ENCODE measurements around the gene ORC4. TPM values are rescaled to one million over a fixed set of nuclear protein-coding genes. Genes with fewer than 3 reads are reported as not detected.

Gene ORC4
- total RNA-seq, 1 experiment from 2014 or later: 72.9 TPM

DNA sequence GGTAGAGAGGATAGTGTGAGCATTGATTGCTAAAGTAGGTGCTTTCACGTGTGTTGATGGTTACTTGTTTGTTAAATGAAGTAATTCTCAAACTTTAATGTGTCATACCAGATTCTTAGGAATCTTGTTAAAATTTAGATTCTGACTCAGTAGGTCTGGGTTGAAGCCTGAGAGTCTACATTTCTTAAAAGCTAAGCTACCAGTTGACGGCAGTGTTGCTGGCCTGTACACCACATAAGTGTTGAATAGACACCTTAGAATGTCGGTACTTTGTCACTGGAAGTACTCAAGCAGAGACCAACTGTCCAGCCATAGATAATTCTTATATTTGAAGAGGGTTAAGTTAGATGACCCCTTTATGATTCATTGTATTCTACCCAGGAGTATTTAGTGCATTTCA is 95.9 kb downstream of the ORC4 start:
- Histone ChIP-seq H3K18ac (ENCODE audit: insufficient read length, low read depth, low read length) (no peak overlapping the region), H3K9ac (ENCODE audit: extremely low read depth, insufficient read length, low read length) (no peak overlapping the region), H3K4ac (ENCODE audit: low read depth, low read length) (no peak overlapping the region), H2BK5ac (ENCODE audit: insufficient read length, low read length) (no peak overlapping the region), H3K23me2 (ENCODE audit: insufficient read length, low read depth, low read length, poor library complexity, severe bottlenecking) (no peaks in the 10 kb centered on the region), H2AK5ac (ENCODE audit: insufficient read length, low read length) (no peak overlapping the region), H2BK15ac (ENCODE audit: low read depth, low read length) (no peak overlapping the region), H2BK120ac (ENCODE audit: low read depth, low read length, poor library complexity, severe bottlenecking) (no peak overlapping the region), H4K8ac (replicated peaks; ENCODE audit: insufficient read length, low read depth, low read length) (no peak overlapping the region), H2BK12ac (ENCODE audit: insufficient read length, low read depth, low read length) (no peak overlapping the region), H3K9me3 (ENCODE audit: control insufficient read depth, low read depth, low read length) (no peaks in the 10 kb centered on the region), H4K5ac (ENCODE audit: insufficient read length, low read depth, low read length) (no peak overlapping the region), H3T11ph (ENCODE audit: low read length) (no peak overlapping the region), H2AFZ (ENCODE audit: low read length) (no peak overlapping the region), H3K14ac (ENCODE audit: insufficient read depth, low read length) (no peak overlapping the region), H3K27ac (ENCODE audit: insufficient read length, low read depth, low read length) (no peak overlapping the region), H3K27me3 (ENCODE audit: insufficient read depth, low read length) (no peaks in the 10 kb centered on the region), H3K79me1 (ENCODE audit: insufficient read depth, low read depth, low read length, poor library complexity, severe bottlenecking) (no peaks in the 10 kb centered on the region), H3K4me2 (ENCODE audit: insufficient read depth, insufficient read length, low read length) (no peak overlapping the region), H2BK20ac (ENCODE audit: low read depth, low read length, poor library complexity, severe bottlenecking) (no peak overlapping the region), H3K23ac (ENCODE audit: insufficient read length, low read depth, low read length) (no peak overlapping the region), H3K79me2 (ENCODE audit: insufficient read depth, low read length) (no peaks in the 10 kb centered on the region), H4K20me1 (ENCODE audit: control insufficient read depth, insufficient read depth, insufficient read length) (no peaks in the 10 kb centered on the region), H4K91ac (ENCODE audit: insufficient read length, low read depth, low read length) (no peak overlapping the region), H3K56ac (ENCODE audit: insufficient read length, low read depth, low read length) (no peak overlapping the region), H3K4me1 (ENCODE audit: insufficient read depth, low read length) (no peaks in the 10 kb centered on the region)
- no peaks in the 10 kb centered on the region for H3K4me1 Mint-ChIP-seq
- DNase-seq: no peak
- peaks cover 2 to 17% (median 15%) of the 10 kb centered on the region in 3 experiments; a peak in 6 of 7 replicates for H3K36me3 Mint-ChIP-seq (ENCODE audit: insufficient read depth in 1 of 3, low read depth in 3 of 3)
- no CpG with 5 or more reads among the region's 3 CpGs for WGBS (ENCODE audit: extremely low coverage, insufficient read length, low lambda C conversion rate)
- TF ChIP-seq, protein P1, sequence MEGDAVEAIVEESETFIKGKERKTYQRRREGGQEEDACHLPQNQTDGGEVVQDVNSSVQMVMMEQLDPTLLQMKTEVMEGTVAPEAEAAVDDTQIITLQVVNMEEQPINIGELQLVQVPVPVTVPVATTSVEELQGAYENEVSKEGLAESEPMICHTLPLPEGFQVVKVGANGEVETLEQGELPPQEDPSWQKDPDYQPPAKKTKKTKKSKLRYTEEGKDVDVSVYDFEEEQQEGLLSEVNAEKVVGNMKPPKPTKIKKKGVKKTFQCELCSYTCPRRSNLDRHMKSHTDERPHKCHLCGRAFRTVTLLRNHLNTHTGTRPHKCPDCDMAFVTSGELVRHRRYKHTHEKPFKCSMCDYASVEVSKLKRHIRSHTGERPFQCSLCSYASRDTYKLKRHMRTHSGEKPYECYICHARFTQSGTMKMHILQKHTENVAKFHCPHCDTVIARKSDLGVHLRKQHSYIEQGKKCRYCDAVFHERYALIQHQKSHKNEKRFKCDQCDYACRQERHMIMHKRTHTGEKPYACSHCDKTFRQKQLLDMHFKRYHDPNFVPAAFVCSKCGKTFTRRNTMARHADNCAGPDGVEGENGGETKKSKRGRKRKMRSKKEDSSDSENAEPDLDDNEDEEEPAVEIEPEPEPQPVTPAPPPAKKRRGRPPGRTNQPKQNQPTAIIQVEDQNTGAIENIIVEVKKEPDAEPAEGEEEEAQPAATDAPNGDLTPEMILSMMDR (conservative IDR thresholded peaks at IDR 0.05): no peak
- no peaks in the 10 kb centered on the region for H3K27me3 Mint-ChIP-seq (ENCODE audit: low read depth)
- H3K27ac Mint-ChIP-seq: no peak overlapping the region
- H3K9me3 Mint-ChIP-seq: no peaks in the 10 kb centered on the region; a peak in 1 of 5 replicates
- H3K4me3 Mint-ChIP-seq: no peak overlapping the region
